GM23248 (cell line): ENCODE measurements around the gene PLEKHD1. TPM values are rescaled to one million over a fixed set of nuclear protein-coding genes. Genes with fewer than 3 reads are reported as not detected.

Experiments
- DNase-seq: peaks from one replicate; pipeline ENCODE4 v3.0.0-alpha.2; 2015
- H2AFZ ChIP-seq: fragments of 200-600 bp; sonication (generic); 2 replicates; pipeline ENCODE4 v1.6.1; 2016; ENCODE audit warnings: antibody characterized with exemption
- H3F3A ChIP-seq: fragments of 200-600 bp; sonication (generic); 2 replicates; pipeline ENCODE4 v1.6.1; 2016; ENCODE audit warnings: mild to moderate bottlenecking, antibody characterized with exemption, mixed run types; ENCODE audit not compliant: insufficient read depth
- H3K27ac ChIP-seq: fragments of 200-600 bp; sonication (generic); 2 replicates; pipeline ENCODE4 v1.5.1; 2016; ENCODE audit warnings: mild to moderate bottlenecking
- H3K27me3 ChIP-seq: fragments of 200-600 bp; sonication (generic); replicated peaks from 2 replicates; pipeline ENCODE4 v1.6.1; 2016; ENCODE audit warnings: mild to moderate bottlenecking; ENCODE audit not compliant: insufficient read depth
- H3K36me3 ChIP-seq: fragments of 200-600 bp; sonication (generic); 2 replicates; pipeline ENCODE4 v1.6.1; 2016; ENCODE audit warnings: low read depth, mild to moderate bottlenecking
- H3K4me1 ChIP-seq: fragments of 200-600 bp; sonication (generic); 2 replicates; pipeline ENCODE4 v1.6.1; 2016; ENCODE audit warnings: mild to moderate bottlenecking; ENCODE audit not compliant: insufficient read depth
- H3K4me2 ChIP-seq: fragments of 200-600 bp; sonication (generic); one replicate; pipeline ENCODE4 v1.6.1; 2016; ENCODE audit warnings: mild to moderate bottlenecking; ENCODE audit not compliant: unreplicated experiment
- H3K4me3 ChIP-seq: fragments of 200-600 bp; sonication (generic); 2 replicates; pipeline ENCODE4 v1.5.1; 2016; ENCODE audit warnings: mild to moderate bottlenecking
- H3K79me2 ChIP-seq: fragments of 200-600 bp; sonication (generic); 2 replicates; pipeline ENCODE4 v1.6.1; 2016; ENCODE audit warnings: mild to moderate bottlenecking; ENCODE audit not compliant: insufficient read depth
- H3K9ac ChIP-seq: fragments of 200-600 bp; sonication (generic); 2 replicates; pipeline ENCODE4 v1.6.1; 2016; ENCODE audit warnings: mild to moderate bottlenecking
- H3K9me2 ChIP-seq: fragments of 200-600 bp; sonication (generic); 2 replicates; pipeline ENCODE4 v1.6.1; 2016; ENCODE audit warnings: mixed run types, mild to moderate bottlenecking, moderate library complexity; ENCODE audit not compliant: insufficient read depth
- H3K9me3 ChIP-seq: fragments of 200-600 bp; sonication (generic); one replicate; pipeline ENCODE4 v1.6.1; 2017; ENCODE audit warnings: low read depth
- H4K20me1 ChIP-seq: fragments of 200-600 bp; sonication (generic); 2 replicates; pipeline ENCODE4 v1.6.0; 2016; ENCODE audit not compliant: insufficient read depth
- EZH2 ChIP-seq: fragments of 200-600 bp; sonication (generic); IDR thresholded peaks from 2 replicates; pipeline ENCODE4 v1.6.1; 2018; ENCODE audit warnings: antibody characterized with exemption, mild to moderate bottlenecking; ENCODE audit not compliant: insufficient read depth, poor library complexity, severe bottlenecking
- EZH2phosphoT487 ChIP-seq: fragments of 200-600 bp; sonication (generic); IDR thresholded peaks from 2 replicates; pipeline ENCODE4 v1.6.1; 2018; ENCODE audit warnings: antibody characterized with exemption, moderate library complexity, mild to moderate bottlenecking, low read depth; ENCODE audit not compliant: insufficient read depth
- WGBS, 2 experiments: methylation state at CpG; one replicate each; pipeline ENCODE4 v1.1.6; 2015 to 2017; ENCODE audit warnings: low lambda C conversion rate in 2 of 2, low coverage in 1 of 2; ENCODE audit errors: missing lambda C conversion rate in 2 of 2; 5-methylcytosine and 5-hydroxymethylcytosine counted together
- in situ Hi-C: fragments of 300-500 bp; cut with MboI; formaldehyde crosslinking; loops from 2 replicates; pipeline ENCODE4 v1.15.0; 2020
- polyA plus RNA-seq: library from polyadenylated mRNA; unstranded; fragments of >200 nt; fragmentation: Nextera tagmentation; extraction: Ambion mirVana; gene quantifications from 2 replicates; pipeline ENCODE4 v1.2.1, GENCODE V29; 2016
- total RNA-seq: library from RNA; depleted of rRNA; stranded (reverse); fragments of >200 nt; shearing (Covaris generic); gene quantifications from 2 replicates; pipeline ENCODE4 v1.2.3, GENCODE V29; 2014

The PLEKHD1 gene
- total and polyA plus RNA-seq, 2 experiments from 2014 or later: not detected

GRCh38 chr14:69522026-69522425 is 37.5 kb downstream of the PLEKHD1 start:
- H3K4me1 ChIP-seq: no peaks in the 10 kb centered on the region
- DNase-seq: no peak
- WGBS, 2 experiments: 77 to 78% methylated on average over 6 of the region's 6 CpGs
- no peak overlapping the region for H2AFZ ChIP-seq
- in situ Hi-C loops: no loop called here
- TF ChIP-seq EZH2: no peak
- TF ChIP-seq EZH2phosphoT487: no peak
- H3K79me2 ChIP-seq: no peaks in the 10 kb centered on the region
- peaks cover 41% of the 10 kb centered on the region for H3K27me3 ChIP-seq
- H3K9me2 ChIP-seq: no peaks in the 10 kb centered on the region
- no peak overlapping the region for H3K27ac ChIP-seq
- H3K9ac ChIP-seq: no peak overlapping the region
- no peaks in the 10 kb centered on the region for H3F3A ChIP-seq
- no peaks in the 10 kb centered on the region for H3K9me3 ChIP-seq
- H3K4me3 ChIP-seq: no peak overlapping the region
- no peaks in the 10 kb centered on the region for H3K36me3 ChIP-seq
- H3K4me2 ChIP-seq: no peak overlapping the region
- H4K20me1 ChIP-seq: no peaks in the 10 kb centered on the region

- Histone ChIP-seq H3K4me3 (no peak overlapping the region), H3F3A (no peaks in the 10 kb centered on the region), H3K4me2 (no peak overlapping the region), H3K9me2 (no peaks in the 10 kb centered on the region), H3K9me3 (no peaks in the 10 kb centered on the region), H3K36me3 (no peaks in the 10 kb centered on the region), H3K27ac (no peak overlapping the region), H2AFZ (no peak overlapping the region), H3K27me3 (peaks cover 48% of the 10 kb centered on the region), H4K20me1 (no peaks in the 10 kb centered on the region), H3K4me1 (no peaks in the 10 kb centered on the region), H3K9ac (no peak overlapping the region), H3K79me2 (no peaks in the 10 kb centered on the region)
- WGBS, 2 experiments: 38 to 44% methylated on average over 6 of the region's 6 CpGs
- DNase-seq: no peak
- TF ChIP-seq EZH2 (no peak), EZH2phosphoT487 (no peak)
- in situ Hi-C loops: no loop called here
Observed at GRCh38 chr14:69525896-69526295, 41.4 kb downstream of the PLEKHD1 start.

GRCh38 chr14:69527635-69528034 is 43.1 kb downstream of the PLEKHD1 start:
- Histone ChIP-seq H2AFZ (no peak overlapping the region), H3K36me3 (no peaks in the 10 kb centered on the region), H3K9ac (no peak overlapping the region), H4K20me1 (no peaks in the 10 kb centered on the region), H3F3A (no peaks in the 10 kb centered on the region), H3K9me2 (no peaks in the 10 kb centered on the region), H3K27me3 (peaks cover 54% of the 10 kb centered on the region), H3K9me3 (no peaks in the 10 kb centered on the region), H3K4me1 (no peaks in the 10 kb centered on the region), H3K4me3 (no peak overlapping the region), H3K4me2 (no peak overlapping the region), H3K27ac (no peak overlapping the region), H3K79me2 (no peaks in the 10 kb centered on the region)
- in situ Hi-C loops: no loop called here
- DNase-seq: no peak
- TF ChIP-seq EZH2phosphoT487 (no peak), EZH2 (no peak)
- 77 to 78% methylated on average over 14 of the region's 14 CpGs for WGBS, 2 experiments

- 51 to 58% methylated on average over 9 of the region's 9 CpGs for WGBS, 2 experiments
- Histone ChIP-seq H3K27me3 (peaks cover 53% of the 10 kb centered on the region), H3K4me3 (no peak overlapping the region)
Observed at GRCh38 chr14:69528143-69528542, 43.6 kb downstream of the PLEKHD1 start.

GRCh38 chr14:69528930-69529329 is 44.4 kb downstream of the PLEKHD1 start:
- Histone ChIP-seq H3K9ac (no peak overlapping the region), H3K79me2 (no peaks in the 10 kb centered on the region), H3K9me3 (no peaks in the 10 kb centered on the region), H3K9me2 (no peaks in the 10 kb centered on the region), H3K36me3 (no peaks in the 10 kb centered on the region), H3K4me1 (no peaks in the 10 kb centered on the region), H3K27ac (no peak overlapping the region), H3K27me3 (peaks cover 55% of the 10 kb centered on the region), H3K4me2 (no peak overlapping the region), H3F3A (no peaks in the 10 kb centered on the region), H3K4me3 (no peak overlapping the region), H2AFZ (no peak overlapping the region), H4K20me1 (no peaks in the 10 kb centered on the region)
- WGBS, 2 experiments: 70 to 80% methylated on average over 5 of the region's 5 CpGs
- DNase-seq: no peak
- TF ChIP-seq EZH2phosphoT487 (no peak), EZH2 (no peak)
- in situ Hi-C loops: no loop called here

More at GRCh38 chr14:69528143-69528542, 43.6 kb downstream of the PLEKHD1 start:
- no peak for TF ChIP-seq EZH2
- TF ChIP-seq EZH2phosphoT487: no peak
- Histone ChIP-seq H4K20me1 (no peaks in the 10 kb centered on the region), H3K79me2 (no peaks in the 10 kb centered on the region), H3K9me2 (no peaks in the 10 kb centered on the region), H3K9me3 (no peaks in the 10 kb centered on the region), H3K9ac (no peak overlapping the region), H3F3A (no peaks in the 10 kb centered on the region), H2AFZ (no peak overlapping the region), H3K4me2 (no peak overlapping the region), H3K27ac (no peak overlapping the region), H3K36me3 (no peaks in the 10 kb centered on the region), H3K4me1 (no peaks in the 10 kb centered on the region)
- DNase-seq: no peak
- in situ Hi-C loops: no loop called here
